SK-N-SH treated with all-trans-retinoic acid at 6 μM for 48 hours (cell line): ENCODE measurements around the gene NEGR1.

ENCODE experiments used
- ARNTL ChIP-seq: fragments of 450-650 bp; formaldehyde crosslinking; IDR thresholded peaks from 2 replicates; pipeline ENCODE4 v1.5.0; 2020; ENCODE audit warnings: low read depth, mild to moderate bottlenecking, moderate library complexity, borderline replicate concordance
- BACH2 ChIP-seq: fragments of 250-450 bp; sonication (Bioruptor Pico); IDR thresholded peaks from 2 replicates; pipeline ENCODE4 v1.9.0; 2021; ENCODE audit warnings: mild to moderate bottlenecking, borderline replicate concordance
- ESRRG ChIP-seq: fragments of 250-450 bp; sonication (Bioruptor Pico); IDR thresholded peaks from 2 replicates; pipeline ENCODE4 v1.6.1; 2021; ENCODE audit warnings: mild to moderate bottlenecking
- GLIS3 ChIP-seq: fragments of 250-450 bp; sonication (Bioruptor Pico); IDR thresholded peaks from 2 replicates; pipeline ENCODE4 v1.5.0; 2020; ENCODE audit warnings: mild to moderate bottlenecking, moderate library complexity
- PPARA ChIP-seq: fragments of 250-450 bp; sonication (Bioruptor Pico); IDR thresholded peaks from 2 replicates; pipeline ENCODE4 v1.5.0; 2020; ENCODE audit warnings: mild to moderate bottlenecking, borderline replicate concordance
- ZFP3 ChIP-seq: fragments of 250-450 bp; sonication (Bioruptor Pico); IDR thresholded peaks from 2 replicates; pipeline ENCODE4 v1.5.0; 2020; ENCODE audit warnings: mild to moderate bottlenecking, moderate library complexity
- TF ChIP-seq, protein P1 (sequence below): fragments of 250-450 bp; sonication (Bioruptor Pico); IDR thresholded peaks from 2 replicates; pipeline ENCODE4 v1.5.0; 2020; ENCODE audit warnings: mild to moderate bottlenecking, moderate library complexity
- TF ChIP-seq, protein P2 (sequence below): fragments of 250-450 bp; sonication (Bioruptor Pico); IDR thresholded peaks from 2 replicates; pipeline ENCODE4 v1.8.0; 2020; ENCODE audit warnings: mild to moderate bottlenecking, moderate library complexity, borderline replicate concordance

DNA sequence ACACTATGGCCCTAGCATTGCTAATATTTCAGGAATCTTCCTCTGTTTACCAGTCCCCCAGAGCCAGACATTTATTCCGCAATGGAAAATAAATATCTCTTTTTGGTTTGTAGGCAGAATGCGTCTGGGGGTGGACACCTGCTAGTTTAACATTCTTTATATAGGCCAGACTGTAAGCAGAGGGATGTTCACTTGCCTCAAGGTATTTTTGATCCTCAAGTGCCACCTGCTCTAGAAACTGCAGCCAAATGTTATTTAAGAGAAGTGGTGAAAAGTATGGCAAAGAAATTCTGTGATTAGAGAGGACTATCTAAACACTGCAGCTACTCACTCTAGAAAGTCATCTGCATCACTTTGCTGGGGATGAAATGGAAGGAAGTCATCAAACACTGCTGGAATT, 164.7 kb downstream of the NEGR1 start:
- no peak for TF ChIP-seq PPARA (CRISPR knock-in tag)
- TF ChIP-seq, protein P1, sequence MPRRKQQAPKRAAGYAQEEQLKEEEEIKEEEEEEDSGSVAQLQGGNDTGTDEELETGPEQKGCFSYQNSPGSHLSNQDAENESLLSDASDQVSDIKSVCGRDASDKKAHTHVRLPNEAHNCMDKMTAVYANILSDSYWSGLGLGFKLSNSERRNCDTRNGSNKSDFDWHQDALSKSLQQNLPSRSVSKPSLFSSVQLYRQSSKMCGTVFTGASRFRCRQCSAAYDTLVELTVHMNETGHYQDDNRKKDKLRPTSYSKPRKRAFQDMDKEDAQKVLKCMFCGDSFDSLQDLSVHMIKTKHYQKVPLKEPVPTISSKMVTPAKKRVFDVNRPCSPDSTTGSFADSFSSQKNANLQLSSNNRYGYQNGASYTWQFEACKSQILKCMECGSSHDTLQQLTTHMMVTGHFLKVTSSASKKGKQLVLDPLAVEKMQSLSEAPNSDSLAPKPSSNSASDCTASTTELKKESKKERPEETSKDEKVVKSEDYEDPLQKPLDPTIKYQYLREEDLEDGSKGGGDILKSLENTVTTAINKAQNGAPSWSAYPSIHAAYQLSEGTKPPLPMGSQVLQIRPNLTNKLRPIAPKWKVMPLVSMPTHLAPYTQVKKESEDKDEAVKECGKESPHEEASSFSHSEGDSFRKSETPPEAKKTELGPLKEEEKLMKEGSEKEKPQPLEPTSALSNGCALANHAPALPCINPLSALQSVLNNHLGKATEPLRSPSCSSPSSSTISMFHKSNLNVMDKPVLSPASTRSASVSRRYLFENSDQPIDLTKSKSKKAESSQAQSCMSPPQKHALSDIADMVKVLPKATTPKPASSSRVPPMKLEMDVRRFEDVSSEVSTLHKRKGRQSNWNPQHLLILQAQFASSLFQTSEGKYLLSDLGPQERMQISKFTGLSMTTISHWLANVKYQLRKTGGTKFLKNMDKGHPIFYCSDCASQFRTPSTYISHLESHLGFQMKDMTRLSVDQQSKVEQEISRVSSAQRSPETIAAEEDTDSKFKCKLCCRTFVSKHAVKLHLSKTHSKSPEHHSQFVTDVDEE (CRISPR knock-in tag) = no peak
- TF ChIP-seq ZFP3 (CRISPR knock-in tag) = no peak
- no peak for TF ChIP-seq BACH2 (CRISPR knock-in tag)
- TF ChIP-seq, protein P2, sequence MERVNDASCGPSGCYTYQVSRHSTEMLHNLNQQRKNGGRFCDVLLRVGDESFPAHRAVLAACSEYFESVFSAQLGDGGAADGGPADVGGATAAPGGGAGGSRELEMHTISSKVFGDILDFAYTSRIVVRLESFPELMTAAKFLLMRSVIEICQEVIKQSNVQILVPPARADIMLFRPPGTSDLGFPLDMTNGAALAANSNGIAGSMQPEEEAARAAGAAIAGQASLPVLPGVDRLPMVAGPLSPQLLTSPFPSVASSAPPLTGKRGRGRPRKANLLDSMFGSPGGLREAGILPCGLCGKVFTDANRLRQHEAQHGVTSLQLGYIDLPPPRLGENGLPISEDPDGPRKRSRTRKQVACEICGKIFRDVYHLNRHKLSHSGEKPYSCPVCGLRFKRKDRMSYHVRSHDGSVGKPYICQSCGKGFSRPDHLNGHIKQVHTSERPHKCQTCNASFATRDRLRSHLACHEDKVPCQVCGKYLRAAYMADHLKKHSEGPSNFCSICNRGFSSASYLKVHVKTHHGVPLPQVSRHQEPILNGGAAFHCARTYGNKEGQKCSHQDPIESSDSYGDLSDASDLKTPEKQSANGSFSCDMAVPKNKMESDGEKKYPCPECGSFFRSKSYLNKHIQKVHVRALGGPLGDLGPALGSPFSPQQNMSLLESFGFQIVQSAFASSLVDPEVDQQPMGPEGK (CRISPR knock-in tag) = no peak
- no peak for TF ChIP-seq GLIS3 (CRISPR knock-in tag)
- TF ChIP-seq ESRRG (CRISPR knock-in tag) = no peak
- no peak for TF ChIP-seq ARNTL (CRISPR knock-in tag)
